Measurements from ENCODE around the gene ZNF780A.
"Not testable (repeated sequence)": the region's sequence is repeated elsewhere in the genome, so short reads cannot be mapped to it uniquely, and the experiment has no call there.

Gene ZNF780A

DNA sequence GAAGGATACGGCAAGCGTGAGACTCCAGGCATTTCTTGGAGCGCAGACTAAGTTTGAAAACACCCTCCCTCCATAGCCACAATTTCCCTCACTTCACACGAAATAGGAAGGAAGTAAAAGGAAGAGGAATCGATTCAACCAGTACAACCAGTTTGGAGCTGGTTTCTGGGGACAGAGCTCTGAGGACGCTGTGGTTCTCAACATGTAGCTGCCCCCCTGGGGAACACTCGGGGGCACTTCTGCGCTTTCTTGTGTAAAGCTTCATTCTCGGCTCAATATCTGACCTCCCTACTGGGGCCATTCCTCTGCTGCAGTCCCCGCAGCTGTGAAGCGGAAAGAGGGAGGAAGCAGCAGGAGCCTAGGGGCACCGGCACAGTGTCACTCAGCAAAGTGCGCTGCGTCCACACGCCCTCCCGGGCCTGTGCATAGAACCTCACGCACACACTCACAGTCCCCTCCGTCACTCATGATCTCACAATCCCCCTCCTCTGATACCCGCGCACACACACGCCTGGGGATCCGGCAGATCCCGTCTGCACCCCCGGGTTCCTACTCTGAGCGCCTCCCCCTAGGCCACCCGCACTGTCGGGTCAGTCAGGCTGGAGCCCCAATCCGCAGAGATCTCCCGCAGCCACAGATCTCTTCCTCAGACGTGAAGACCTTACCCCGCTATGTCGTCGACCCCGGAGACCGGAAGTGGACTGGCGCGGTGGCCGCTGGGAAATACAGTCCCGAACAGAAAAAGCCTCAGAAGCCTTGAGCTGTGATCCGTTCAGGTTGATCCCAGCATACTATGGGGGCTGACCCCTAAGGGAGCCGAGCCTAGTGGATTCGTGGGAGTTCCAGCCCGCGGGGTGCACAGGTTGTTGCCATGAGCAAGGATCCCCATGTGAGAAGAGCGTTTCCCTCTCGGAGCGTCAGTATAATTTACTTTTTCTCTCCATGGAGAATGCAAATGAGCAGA is at the start of gene ZNF780A:
Gene ZNF780A (minus strand): TSS at position 703 of the 964 bp plus-strand sequence. CDS start 6,190 bp downstream, outside the sequence.
- DNase-seq, result peak; percentile 35

DNA sequence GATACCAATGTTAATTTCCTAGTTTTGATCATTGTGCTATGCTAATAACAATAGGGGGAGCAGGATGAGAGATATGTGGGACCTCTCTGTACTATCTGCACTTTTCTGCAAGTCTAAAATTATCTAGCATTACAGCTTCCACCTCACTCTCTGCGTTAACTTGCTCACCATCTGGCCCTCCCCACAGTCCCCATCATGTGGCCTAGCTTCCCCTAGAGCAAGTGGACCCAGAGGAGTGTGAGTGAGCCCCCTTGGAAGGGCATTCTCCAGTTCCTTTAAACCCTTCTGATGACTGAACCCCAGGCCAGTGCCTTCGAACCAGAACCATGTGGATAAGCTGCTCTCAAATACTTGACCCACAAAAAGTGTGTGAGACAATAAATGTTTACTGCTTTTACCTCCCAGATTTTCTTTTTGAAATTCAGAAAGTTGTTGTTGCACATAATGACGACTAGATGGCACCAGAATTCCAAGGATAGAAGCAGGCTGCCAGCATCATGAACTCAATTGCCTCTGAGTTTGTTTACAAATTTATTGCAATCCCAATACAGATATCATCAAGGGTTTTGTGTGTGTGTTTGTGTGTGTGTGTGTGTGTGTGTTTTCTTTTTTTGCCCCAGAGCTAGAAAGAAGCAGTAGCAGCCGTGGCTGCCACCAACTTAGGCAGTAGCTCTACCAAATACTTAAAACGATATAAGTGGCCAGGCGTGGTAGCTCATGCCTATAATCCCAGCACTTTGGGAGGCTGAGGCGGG is 49.0 kb upstream of the ZNF780A start:
- peak; percentile 13 for DNase-seq

DNA sequence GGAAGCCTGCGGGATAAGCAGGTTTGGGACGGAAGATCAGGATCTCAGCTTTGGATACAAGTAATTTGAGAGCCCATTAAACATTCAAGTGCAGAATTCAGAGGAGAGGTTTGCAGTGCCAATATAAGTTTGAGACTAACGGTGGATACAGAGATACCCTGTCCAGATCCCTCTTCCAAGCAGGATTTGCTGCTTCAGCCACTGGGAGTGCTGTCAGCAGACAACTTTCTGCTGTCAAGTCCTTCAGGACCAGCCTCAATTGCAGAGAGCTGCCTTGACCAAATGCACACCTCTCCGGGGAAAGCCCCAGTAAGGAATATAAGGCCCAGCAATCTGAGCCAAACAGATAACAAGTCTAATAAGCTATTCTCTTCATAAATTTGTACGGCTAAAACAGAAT is 46.1 kb upstream of the ZNF780A start:
- no peak for DNase-seq

- DNase-seq, result no peak
Measured at GRCh38 chr19:40134866-40135265, 44.1 kb upstream of the ZNF780A start.

- no peak for DNase-seq
Measured at GRCh38 chr19:40133491-40133890, 42.7 kb upstream of the ZNF780A start.

DNA sequence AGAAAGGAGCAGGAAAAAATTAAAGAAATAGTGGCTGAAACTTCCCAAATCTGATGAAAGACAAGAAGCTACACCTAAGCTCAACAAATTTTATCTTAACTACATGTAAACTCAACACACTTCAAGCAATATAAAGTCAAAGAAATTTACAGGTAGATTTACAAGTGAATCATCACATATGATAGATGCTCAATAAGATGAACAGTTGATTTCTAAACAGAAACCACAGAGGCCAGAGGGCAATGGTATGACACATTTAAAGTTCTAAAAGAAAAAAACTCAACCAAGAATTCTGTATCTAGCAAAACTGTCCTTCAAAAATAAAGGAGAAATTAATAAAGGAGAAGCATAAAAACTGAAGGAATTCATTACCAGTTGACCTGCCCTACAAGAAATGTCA is 39.3 kb upstream of the ZNF780A start:
- no peak for DNase-seq

GRCh38 chr19:40129425-40129824 is 38.7 kb upstream of the ZNF780A start:
- no peak for DNase-seq

- DNase-seq, result no peak
Measured at GRCh38 chr19:40128991-40129390, 38.2 kb upstream of the ZNF780A start.

- no peak for DNase-seq
Measured at GRCh38 chr19:40119380-40119779, 28.6 kb upstream of the ZNF780A start.

DNA sequence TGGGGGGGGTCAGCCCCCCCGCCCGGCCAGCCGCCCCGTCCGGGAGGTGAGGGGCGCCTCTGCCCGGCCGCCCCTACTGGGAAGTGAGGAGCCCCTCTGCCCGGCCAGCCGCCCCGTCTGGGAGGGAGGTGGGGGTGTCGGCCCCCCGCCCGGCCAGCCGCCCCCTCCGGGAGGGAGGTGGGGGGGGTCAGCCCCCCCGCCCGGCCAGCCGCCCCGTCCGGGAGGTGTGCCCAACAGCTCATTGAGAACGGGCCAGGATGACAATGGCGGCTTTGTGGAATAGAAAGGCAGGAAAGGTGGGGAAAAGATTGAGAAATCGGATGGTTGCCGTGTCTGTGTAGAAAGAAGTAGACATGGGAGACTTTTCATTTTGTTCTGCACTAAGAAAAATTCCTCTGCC is 27.9 kb upstream of the ZNF780A start:
- not testable (repeated sequence) for DNase-seq

GRCh38 chr19:40116075-40116474 is 25.3 kb upstream of the ZNF780A start:
- DNase-seq, result no peak

GRCh38 chr19:40114119-40114518 is 23.4 kb upstream of the ZNF780A start:
- DNase-seq, result not testable (repeated sequence)

DNA sequence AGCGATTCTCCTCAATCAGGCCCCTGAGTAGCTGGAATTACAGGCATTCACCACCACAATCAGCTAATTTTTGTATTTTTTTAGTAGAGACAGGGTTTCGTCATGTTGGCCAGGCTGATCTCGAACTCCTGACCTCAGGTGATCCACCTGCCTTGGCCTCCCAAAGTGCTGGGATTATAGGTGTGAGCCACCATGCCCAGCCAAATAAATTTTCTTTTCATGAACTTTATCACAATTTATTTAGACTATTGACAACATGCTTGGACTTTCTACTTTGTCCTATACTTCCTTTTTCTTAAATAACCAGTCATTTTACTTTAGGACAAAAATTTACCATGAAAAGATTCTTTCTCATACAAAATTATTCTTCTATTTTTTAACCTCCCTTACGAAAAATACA is 21.5 kb upstream of the ZNF780A start:
- DNase-seq, result not testable (repeated sequence)

GRCh38 chr19:40110570-40110969 is 19.8 kb upstream of the ZNF780A start:
- no peak for DNase-seq

- no peak for DNase-seq
Measured at GRCh38 chr19:40104754-40105153, 14.0 kb upstream of the ZNF780A start.

DNA sequence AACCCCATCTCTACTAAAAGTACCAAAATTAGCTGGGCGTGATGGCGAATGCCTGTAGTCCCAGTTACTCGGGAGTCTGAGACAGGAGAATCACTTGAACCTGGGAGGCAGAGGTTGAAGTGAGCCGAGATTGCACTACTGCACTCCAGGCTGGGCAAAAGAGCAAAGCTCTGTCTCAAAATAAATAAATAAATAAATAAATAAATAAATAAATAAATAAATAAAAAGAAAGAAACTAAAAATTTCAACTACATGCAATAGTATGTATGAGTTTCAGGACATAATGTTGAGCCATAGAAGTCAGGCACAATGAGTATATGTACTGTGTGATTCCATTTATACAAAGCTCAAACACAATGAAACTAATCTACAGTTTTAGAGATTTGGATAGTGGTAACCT is 12.9 kb upstream of the ZNF780A start:
- no peak for DNase-seq

GRCh38 chr19:40101813-40102212 is 11.1 kb upstream of the ZNF780A start:
- no peak for DNase-seq

DNA sequence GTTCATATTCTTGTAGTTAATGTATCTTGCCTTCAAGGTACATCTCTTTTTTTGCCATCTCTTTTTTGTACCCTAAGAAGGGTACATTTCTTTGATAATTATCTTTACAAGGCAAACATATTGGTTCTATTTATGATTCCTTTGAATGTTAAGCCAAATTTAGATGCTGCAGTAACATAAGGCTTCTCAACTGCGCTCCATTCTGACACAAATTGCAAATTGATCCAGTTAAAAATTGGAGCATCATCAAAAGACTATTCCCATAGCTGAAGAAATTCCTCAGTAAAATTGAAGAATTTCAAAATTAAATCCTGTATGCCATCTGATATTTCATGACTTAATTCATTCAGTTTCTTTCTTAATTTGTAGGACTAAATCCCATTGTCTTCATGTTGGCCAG is 2.7 kb upstream of the ZNF780A start:
- no peak for DNase-seq

DNA sequence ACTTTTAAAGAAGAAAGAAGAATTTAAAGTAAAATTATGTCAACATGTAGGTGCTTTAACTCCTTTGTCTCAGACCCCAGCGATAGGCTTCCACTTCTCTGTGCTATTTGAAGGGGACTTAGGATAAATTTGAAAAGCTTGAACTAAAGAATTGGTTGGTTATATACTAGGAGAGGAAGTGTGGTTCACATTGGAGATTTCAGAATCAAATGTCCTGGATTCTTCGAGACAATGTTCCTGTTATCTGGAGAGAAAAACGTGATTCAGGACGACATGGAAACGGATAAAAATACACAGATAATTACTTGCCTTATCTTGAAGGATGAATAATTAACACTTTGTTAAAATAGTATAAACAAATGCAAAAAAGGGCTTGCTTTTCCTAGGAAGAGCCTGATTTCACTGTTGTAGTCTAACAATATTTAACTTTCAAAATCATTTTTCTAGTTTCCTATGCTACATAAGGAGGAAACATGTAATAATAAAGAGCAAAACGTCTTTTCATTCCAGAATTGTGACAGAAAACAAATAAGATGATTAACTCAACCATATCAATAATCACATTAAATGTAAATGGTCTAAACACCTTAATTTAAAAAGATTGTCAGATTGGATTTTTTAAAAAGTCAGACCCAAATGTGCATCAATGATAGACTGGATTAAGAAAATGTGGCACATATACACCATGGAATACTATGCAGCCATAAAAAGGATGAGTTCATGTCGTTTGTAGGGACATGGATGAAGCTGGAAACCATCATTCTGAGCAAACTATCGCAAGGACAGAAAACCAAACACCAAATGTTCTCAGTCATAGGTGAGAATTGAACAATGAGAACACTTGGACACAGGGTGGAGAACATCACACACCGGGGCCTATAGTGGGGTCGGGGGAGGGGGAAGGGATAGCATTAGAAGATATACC is 724 bp upstream of the ZNF780A start:
- no peak for DNase-seq

- no peak for DNase-seq
Measured at GRCh38 chr19:40089462-40089861, 1.3 kb downstream of the ZNF780A start.

DNA sequence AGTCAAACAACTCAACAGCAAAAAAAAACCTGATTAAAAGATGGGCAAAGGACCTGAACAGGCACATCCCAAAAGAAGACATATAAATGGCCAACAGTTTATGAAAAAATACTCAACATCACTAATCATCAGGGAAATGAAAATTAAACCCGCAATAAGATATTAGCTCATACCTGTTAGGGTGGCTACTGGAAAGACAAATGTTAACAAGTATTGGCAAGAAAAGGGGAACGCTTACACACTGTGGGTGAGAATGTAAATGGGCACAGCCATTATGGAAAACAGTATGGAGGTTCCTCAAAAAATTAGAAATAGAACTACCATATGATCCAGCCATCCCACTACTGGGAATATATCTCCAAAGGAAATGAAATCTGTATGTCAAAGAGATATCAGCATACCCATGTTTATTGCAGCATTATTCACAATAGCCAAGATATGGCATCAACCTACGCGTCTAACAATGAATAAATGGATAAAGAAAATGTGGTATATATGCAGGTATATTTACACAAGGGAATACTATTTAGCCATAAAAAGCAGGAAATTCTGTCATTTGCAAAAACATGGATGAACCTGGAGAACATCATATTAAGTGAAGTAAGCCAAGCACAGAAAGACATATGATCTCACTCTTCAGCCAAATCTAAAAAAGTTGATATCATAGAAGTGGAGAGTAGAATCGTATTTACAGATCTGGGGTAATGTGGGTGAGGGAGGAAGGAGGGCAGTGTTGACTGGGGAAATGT is 2.3 kb downstream of the ZNF780A start:
- no peak for DNase-seq

DNA sequence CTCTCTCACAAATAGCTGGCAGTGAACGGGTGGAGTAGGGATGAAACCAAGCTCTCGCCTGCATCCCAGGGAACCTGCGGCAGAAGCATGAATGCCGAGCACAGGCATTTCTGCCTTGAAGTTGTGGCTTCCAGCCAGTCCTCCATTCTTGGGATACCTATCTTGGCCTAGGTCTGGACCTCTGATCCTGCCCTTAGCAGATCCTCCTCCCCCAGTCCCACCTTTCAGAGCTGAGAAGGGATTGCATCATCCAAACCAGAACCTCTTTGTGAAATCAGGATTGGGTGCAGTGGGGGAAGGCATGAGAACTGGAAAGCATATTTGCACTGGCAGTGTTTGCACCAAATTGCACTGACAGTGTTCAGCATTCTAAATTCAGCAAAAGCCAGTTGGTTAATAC is 5.8 kb downstream of the ZNF780A start:
- no peak for DNase-seq
